Measurements from ENCODE around the gene AKIRIN2. TPM values are rescaled to one million over a fixed set of nuclear protein-coding genes. Genes with fewer than 3 reads are reported as not detected.
A peak's percentile ranks its signal among the peaks of the same experiment; 100 is the strongest.

Gene AKIRIN2
- total and polyA plus RNA-seq, 9 of the 15 experiments (the other 6 are each of a cell fraction or from before 2014, with no cell fraction given): 5.8 to 63.9 (median 28.1) TPM

- TF ChIP-seq ZFP1 (CRISPR knock-in tag; IDR thresholded peaks at IDR 0.05) (no peak), CXXC5 (CRISPR knock-in tag; IDR thresholded peaks at IDR 0.05) (no peak), PTTG1 (tag; IDR thresholded peaks at IDR 0.05; ENCODE audit: low read depth) (no peak)
Measured at GRCh38 chr6:87724983-87725811, 23.2 kb upstream of the AKIRIN2 start (continued).

DNA sequence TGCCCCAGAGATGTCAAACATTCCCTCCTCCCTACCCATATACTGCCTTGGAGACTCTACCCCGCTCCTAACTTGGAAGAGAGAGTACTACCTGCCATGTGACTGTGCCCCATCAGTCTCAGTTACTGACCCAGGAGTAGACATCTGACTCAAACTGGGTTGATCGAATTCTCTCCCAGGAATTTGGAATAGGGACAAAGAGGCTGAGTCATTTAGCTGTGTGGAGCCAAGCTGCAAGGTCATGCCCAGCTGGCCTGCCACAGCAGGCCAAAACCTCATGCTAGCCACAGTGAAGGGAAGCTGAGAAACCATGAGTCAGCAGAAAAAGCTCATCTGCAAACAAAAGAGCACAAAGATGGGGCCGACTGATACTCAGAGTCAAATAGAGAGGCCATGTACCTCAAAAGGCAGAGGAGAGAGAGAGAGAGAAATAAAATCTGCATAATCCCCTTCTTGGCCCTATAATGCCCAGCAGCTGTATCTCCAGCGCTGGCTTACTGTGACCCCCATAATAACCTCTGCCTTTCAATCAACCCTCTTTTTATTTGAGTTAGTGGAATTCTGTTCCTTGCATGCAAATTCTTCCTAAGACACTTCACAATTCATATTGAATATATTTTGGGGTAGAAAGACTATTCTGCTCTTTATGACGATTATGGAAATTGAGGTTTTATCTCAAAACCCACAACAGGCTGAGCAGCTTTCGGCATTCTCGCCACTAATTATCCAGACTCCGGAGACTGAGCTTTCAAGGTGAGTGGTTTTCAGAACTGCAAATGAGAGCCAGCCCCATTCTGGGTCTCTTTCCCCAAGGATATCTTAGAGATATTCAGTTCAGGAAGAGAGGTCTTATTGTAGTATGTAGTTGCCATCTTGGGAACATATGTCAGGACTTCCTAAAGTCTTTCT is 21.4 kb upstream of the AKIRIN2 start:
- peak overlapping the region; percentile 67 for H3K27ac ChIP-seq (ENCODE audit: extremely low read depth, low read depth, low read length)
- WGBS (ENCODE audit: insufficient coverage, low coverage, missing lambda C conversion rate): 14% methylated on average over 8 of the region's 8 CpGs
- peak; percentile 87 for ATAC-seq
- no peaks in the 10 kb centered on the region for H4K20me1 ChIP-seq (replicated peaks; ENCODE audit: control insufficient read depth, insufficient read depth, low read length)
- no TSS peak for BruUV-seq (replicated peaks)
- DNase-seq (ENCODE audit: extremely low read depth in 1 of 4, low spot score in 3 of 4): peak; percentile 66 to 92 (median 74)
- ChIA-PET POLR2A (interaction anchor here (0.6 to 2.2 kb wide), 7 partner anchors 9 to 68 kb away, joined by 3 to 9 read pairs (median 5); partner anchors contain the start of gene AKIRIN2), CTCF (ENCODE audit: low intra/inter-chr PET ratio) (no interaction called here)
- H3K27me3 ChIP-seq (ENCODE audit: control insufficient read depth in 2 of 2, insufficient read depth in 2 of 2, low read length in 2 of 2): no peaks in the 10 kb centered on the region
- no peaks in the 10 kb centered on the region for H3K9me1 ChIP-seq (ENCODE audit: control insufficient read depth, insufficient read depth, low read length)
- H3K36me3 ChIP-seq (ENCODE audit: control insufficient read depth, insufficient read depth, low read length): no peaks in the 10 kb centered on the region
- intact Hi-C loops (cut with micrococcal nuclease) (loop anchor here (2.0 kb wide), 1 partner anchor 19 kb away; no protein-coding TSS in a partner anchor), in situ Hi-C loops (cut with MboI) (no loop called here)
- H3K79me2 ChIP-seq (ENCODE audit: control insufficient read depth, insufficient read depth, low read length): no peaks in the 10 kb centered on the region
- no peaks in the 10 kb centered on the region for H3K9me3 ChIP-seq (replicated peaks; ENCODE audit: control insufficient read depth, insufficient read depth, low read depth, low read length)
- H3K9ac ChIP-seq (ENCODE audit: insufficient read depth in 1 of 2, low read depth in 2 of 2, low read length in 2 of 2): peak overlapping the region; percentile 23 to 31; a peak in 3 of 4 replicates
- H3K4me1 ChIP-seq (replicated peaks in 1 of 2; ENCODE audit: control insufficient read depth in 2 of 2, insufficient read depth in 2 of 2, low read length in 2 of 2): peaks cover 14 to 40% of the 10 kb centered on the region in 2 experiments
- peak overlapping the region; percentile 84 for H2AFZ ChIP-seq (ENCODE audit: low read depth, low read length)
- H3K4me3 ChIP-seq: no peak overlapping the region
- peak overlapping the region; percentile 43 for H3K4me2 ChIP-seq (ENCODE audit: insufficient read depth, low read length)
- peak; percentile 97 for FAIRE-seq
- TF ChIP-seq CC2D1A (IDR thresholded peaks at IDR 0.05) (no peak), NFE2 (IDR thresholded peaks at IDR 0.05; ENCODE audit: low read depth) (peak; percentile 99), ELF1 (tag; IDR thresholded peaks at IDR 0.05) (peak; percentile 48; the same call in 1 of the 2 replicates), MECOM (CRISPR knock-in tag; IDR thresholded peaks at IDR 0.05) (0 out of 2 replicates have a peak, but pooled peaks have one; percentile 33), KLF13 (tag; IDR thresholded peaks at IDR 0.05; ENCODE audit: borderline replicate concordance, low read depth) (no peak), SMARCB1 (IDR thresholded peaks at IDR 0.05; ENCODE audit: insufficient read length, low read depth) (no peak), ZNF639 (CRISPR knock-in tag; conservative IDR thresholded peaks at IDR 0.05 in 1 of 2, IDR thresholded peaks at IDR 0.05 in 1 of 2) (peak in 1 of 2 experiments; percentile 73; a peak in 2 of 4 replicates), MAX (CRISPR knock-in tag; IDR thresholded peaks at IDR 0.05) (peak; percentile 61; the same call in 1 of the 2 replicates), ZKSCAN8 (CRISPR knock-in tag; IDR thresholded peaks at IDR 0.05) (peak; percentile 78; the same call in 1 of the 2 replicates), ZNF75A (CRISPR knock-in tag; IDR thresholded peaks at IDR 0.05) (0 out of 2 replicates have a peak, but pooled peaks have one; percentile 54), ZNF445 (CRISPR knock-in tag; IDR thresholded peaks at IDR 0.05; ENCODE audit: low read depth) (0 out of 2 replicates have a peak, but pooled peaks have one; percentile 44), CHD4 (IDR thresholded peaks at IDR 0.05; ENCODE audit: insufficient read depth, insufficient replicate concordance, low read depth, low read length, poor library complexity, severe bottlenecking) (peak; percentile 46), HOXB6 (CRISPR knock-in tag; IDR thresholded peaks at IDR 0.05; ENCODE audit: borderline replicate concordance) (no peak)
